Mucosa of rectum (tissue), 2 donors: Measurements from ENCODE around the gene RASGRF2.
A peak's percentile ranks its signal among the peaks of the same experiment; 100 is the strongest.

ENCODE experiments used
- H3K27ac ChIP-seq, 2 donors: one replicate each; pipeline ENCODE4 v1.7.0; 2013; ENCODE audit warnings: inconsistent platforms in 2 of 2, low read depth in 2 of 2, low read length in 2 of 2
- H3K27me3 ChIP-seq, 2 donors: one replicate each; pipeline ENCODE4 v1.7.0; 2013; ENCODE audit warnings: low read length in 2 of 2; ENCODE audit not compliant: control insufficient read depth in 2 of 2, insufficient read depth in 2 of 2
- H3K36me3 ChIP-seq, 2 donors: one replicate each; pipeline ENCODE4 v1.7.0; 2013; ENCODE audit warnings: low read length in 2 of 2; ENCODE audit not compliant: control insufficient read depth in 2 of 2, insufficient read depth in 2 of 2
- H3K4me1 ChIP-seq, 2 donors: one replicate each; pipeline ENCODE4 v1.7.0; 2013; ENCODE audit warnings: low read length in 2 of 2, mild to moderate bottlenecking in 1 of 2; ENCODE audit not compliant: control insufficient read depth in 2 of 2, insufficient read depth in 2 of 2
- H3K4me3 ChIP-seq, 2 donors: one replicate each; pipeline ENCODE4 v1.7.0; 2013; ENCODE audit warnings: low read length in 2 of 2
- H3K9ac ChIP-seq, 2 donors: one replicate each; pipeline ENCODE4 v1.7.0; 2013; ENCODE audit warnings: low read length in 2 of 2, low read depth in 1 of 2, mild to moderate bottlenecking in 1 of 2
- H3K9me3 ChIP-seq, 2 donors: one replicate each; pipeline ENCODE4 v1.7.0; 2013; ENCODE audit warnings: low read length in 2 of 2; ENCODE audit not compliant: control insufficient read depth in 2 of 2
- donor health status: healthy.
- donor health status: Normal muscosa, but diverticular disease.

The RASGRF2 gene

DNA sequence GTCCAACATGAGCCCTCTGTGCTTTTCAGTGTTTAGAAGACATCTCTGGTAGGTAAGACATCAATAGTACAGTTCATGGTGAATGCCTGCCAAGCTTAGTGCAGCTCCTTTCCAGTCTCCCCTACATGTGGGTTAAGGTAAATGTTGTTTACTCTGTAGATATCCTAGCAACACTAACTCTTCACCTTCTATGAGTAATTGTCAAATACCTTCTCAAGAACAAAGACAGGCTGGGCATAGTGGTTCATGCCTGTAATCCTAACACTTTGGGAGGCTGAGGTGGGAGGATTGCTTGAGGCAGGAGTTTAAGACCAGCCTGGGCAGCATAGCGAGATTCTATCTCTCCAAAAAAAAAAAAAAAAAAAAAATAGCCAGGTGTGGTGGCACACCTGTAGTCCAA lies 18.7 kb upstream of the RASGRF2 start:
- Histone ChIP-seq H3K9me3 (no peaks in the 10 kb centered on the region), H3K27me3 (no peaks in the 10 kb centered on the region), H3K36me3 (no peaks in the 10 kb centered on the region), H3K9ac (no peak overlapping the region), H3K4me3 (no peak overlapping the region), H3K27ac (no peak overlapping the region), H3K4me1 (no peaks in the 10 kb centered on the region)

DNA sequence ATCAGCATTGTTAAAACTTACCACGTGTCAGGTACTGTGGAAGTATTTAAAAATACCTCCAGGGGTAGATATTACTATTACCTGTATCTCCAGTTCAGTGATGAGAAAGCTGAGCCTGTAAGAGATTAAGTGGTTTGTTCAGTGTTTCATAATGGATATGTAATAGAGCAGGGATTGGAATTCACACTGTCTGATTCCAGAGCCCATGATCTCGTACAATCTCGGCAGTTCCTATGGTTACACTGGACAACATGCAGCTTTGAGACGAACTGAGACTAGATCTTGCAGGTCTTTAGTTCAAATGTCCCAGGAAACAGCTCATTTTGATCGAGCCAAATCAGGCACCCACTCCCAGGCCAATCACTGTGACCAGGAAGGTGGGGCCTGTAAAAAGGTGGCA lies 8.8 kb upstream of the RASGRF2 start:
- Histone ChIP-seq H3K27me3 (peaks cover 0 to 4% of the 10 kb centered on the region in 2 donors), H3K9me3 (no peaks in the 10 kb centered on the region), H3K36me3 (no peaks in the 10 kb centered on the region), H3K27ac (no peak overlapping the region), H3K9ac (no peak overlapping the region), H3K4me1 (no peaks in the 10 kb centered on the region), H3K4me3 (no peak overlapping the region)

DNA sequence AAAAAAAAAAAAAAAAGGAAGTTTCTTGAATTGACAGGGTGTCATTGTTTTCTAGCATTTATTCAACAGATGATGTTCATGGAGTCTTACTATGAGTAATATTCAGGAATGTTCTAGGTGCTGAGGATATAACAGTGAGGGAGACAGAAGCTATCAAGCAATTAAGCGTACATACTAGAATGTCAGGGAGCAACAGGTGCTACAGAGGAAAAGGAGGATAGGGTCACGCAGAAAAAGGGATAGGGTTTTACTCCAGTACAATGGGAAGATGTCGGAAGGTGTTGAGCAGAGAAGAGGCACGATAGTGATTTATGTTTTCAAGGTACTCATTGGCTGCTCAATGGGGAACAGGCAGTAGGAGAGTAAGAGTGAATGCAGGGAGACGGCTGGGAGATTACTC lies 6.6 kb upstream of the RASGRF2 start:
- no peaks in the 10 kb centered on the region for H3K9me3 ChIP-seq
- H3K27ac ChIP-seq: no peak overlapping the region
- H3K27me3 ChIP-seq: peaks cover 3 to 7% of the 10 kb centered on the region in 2 donors

DNA sequence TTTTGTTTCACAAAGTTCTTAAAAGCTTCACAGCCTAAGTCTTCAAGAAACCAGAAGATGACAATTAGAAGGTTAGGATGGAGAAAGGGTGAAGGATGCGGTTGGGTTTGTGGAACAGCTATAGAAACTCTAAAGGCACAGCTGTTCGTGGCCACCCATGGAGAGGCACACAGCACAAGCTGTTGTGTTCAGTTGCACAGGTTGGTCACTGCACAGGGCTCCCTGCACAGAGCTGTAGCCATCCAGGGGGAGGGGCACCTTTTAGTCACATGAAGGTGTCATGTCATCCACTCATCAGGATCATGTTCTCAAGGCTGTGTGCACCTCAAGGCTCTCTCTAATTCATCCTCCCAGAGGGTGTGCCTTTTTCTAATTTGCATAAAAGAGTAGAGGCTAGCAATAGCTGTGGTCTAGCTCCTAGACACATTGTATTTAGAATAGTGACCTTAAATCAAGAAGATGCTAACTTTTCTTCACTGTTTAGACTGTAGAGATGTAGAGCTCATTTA lies 5.0 kb upstream of the RASGRF2 start:
- H3K27ac ChIP-seq: no peak overlapping the region
- H3K9ac ChIP-seq: no peak overlapping the region
- peaks cover 0 to 4% of the 10 kb centered on the region in 2 donors for H3K4me1 ChIP-seq
- peaks cover 13 to 15% of the 10 kb centered on the region in 2 donors for H3K27me3 ChIP-seq
- H3K9me3 ChIP-seq: no peaks in the 10 kb centered on the region
- H3K4me3 ChIP-seq: no peak overlapping the region
- H3K36me3 ChIP-seq: no peaks in the 10 kb centered on the region

More for the DNA sequence above, 6.6 kb upstream of the RASGRF2 start:
- no peak overlapping the region for H3K9ac ChIP-seq
- no peaks in the 10 kb centered on the region for H3K4me1 ChIP-seq
- no peaks in the 10 kb centered on the region for H3K36me3 ChIP-seq
- H3K4me3 ChIP-seq: no peak overlapping the region

DNA sequence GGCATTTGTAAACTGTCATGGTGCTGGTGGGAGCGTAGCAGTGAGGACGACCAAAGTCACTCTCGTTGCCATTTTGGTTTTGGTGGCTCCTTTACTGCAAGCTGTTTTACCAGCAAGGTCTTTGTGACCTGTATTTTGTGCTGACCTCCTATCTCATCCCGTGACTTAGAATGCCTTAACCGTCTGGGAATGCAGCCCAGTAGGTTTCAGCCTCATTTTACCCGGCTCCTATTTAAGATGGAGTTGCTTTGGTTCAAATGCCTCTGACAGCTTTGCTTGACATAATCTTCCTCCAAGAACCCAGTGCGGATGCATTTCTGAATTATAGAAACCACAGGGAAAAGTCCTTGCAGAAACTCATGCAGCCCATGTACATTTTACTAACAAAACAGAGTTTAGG lies 3.9 kb upstream of the RASGRF2 start:
- Histone ChIP-seq H3K27me3 (peaks cover 15 to 21% of the 10 kb centered on the region in 2 donors), H3K4me3 (no peak overlapping the region), H3K27ac (no peak overlapping the region), H3K4me1 (peaks cover 4 to 10% of the 10 kb centered on the region in 2 donors), H3K9ac (no peak overlapping the region), H3K36me3 (no peaks in the 10 kb centered on the region), H3K9me3 (no peaks in the 10 kb centered on the region)

DNA sequence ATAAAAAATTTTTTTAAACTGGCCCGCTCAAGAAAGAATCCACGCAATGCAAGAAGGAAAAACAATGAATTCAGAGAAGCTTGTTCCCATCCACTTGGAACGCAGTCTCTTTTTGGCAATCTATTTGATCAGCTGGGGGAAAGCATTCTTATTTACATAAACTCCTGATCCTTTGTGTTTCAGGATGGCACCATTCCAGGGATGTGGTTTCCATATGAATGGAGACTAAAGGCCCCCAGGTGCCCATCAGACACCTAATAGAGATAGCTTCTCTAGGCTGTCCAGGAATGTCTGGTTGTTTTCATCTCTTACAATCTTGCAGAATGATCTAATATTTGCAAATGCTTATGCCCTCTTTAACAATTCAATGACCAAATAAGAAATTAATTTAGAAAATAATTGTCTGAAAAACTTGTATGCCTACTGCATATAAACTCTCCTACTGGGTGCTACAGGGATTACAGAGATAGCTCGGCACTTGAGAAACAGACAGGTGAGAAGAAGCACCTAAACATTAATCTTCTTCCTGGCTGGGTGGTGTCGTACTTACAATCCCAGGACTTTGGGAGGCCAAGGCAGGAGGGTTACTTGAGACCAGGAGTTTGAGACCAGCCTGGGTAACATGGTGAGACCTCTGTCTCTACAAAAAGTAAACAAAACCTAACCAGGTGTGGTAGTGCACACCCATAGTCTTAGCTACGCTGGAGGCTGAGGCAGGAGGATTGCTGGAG lies 3.0 kb upstream of the RASGRF2 start:
- Histone ChIP-seq H3K4me3 (no peak overlapping the region), H3K9me3 (no peaks in the 10 kb centered on the region), H3K4me1 (peaks cover 11 to 16% of the 10 kb centered on the region in 2 donors), H3K27me3 (peaks cover 15 to 21% of the 10 kb centered on the region in 2 donors), H3K9ac (no peak overlapping the region), H3K36me3 (no peaks in the 10 kb centered on the region), H3K27ac (no peak overlapping the region)

DNA sequence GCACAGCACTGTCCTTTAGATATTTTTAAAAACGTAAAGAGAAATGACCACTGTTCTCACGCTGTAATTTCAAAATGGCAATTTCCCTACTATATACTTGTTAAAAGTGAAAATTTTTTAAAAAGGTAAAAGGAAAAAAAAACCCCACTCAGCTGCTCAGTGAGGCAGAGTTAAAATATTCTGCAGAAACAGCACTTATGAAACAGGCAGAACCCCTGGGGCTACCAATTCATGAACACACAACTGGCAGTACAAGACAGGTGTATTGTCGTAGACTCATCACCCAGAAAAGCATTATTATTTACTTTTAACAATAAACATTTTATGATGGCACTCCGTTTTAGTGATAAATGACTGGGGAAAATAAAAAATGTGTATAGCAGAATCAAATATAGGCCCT lies 1.5 kb upstream of the RASGRF2 start:
- peaks cover 15 to 21% of the 10 kb centered on the region in 2 donors for H3K27me3 ChIP-seq
- peaks cover 14 to 16% of the 10 kb centered on the region in 2 donors for H3K4me1 ChIP-seq
- no peaks in the 10 kb centered on the region for H3K9me3 ChIP-seq
- H3K36me3 ChIP-seq: no peaks in the 10 kb centered on the region
- no peak overlapping the region for H3K9ac ChIP-seq
- H3K4me3 ChIP-seq: no peak overlapping the region
- H3K27ac ChIP-seq: no peak overlapping the region

DNA sequence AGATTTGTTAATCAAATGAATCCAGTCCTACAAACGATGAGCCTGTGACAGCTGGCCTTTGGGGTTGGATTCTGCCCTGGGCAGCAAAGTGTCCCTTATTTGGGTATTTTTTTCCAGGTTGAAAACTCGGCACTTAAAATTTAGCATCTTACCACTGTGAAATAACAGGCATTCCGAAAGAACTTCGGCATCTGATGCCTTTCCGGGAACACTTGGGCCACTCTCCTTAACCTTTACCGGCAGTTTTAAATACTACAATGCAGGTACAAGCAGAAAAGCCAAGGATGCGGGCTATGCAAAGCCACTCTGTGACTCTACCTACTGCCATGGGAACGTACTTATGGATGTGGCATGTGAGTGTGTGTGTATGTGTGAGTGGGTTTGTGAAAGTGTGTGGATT lies 1.0 kb upstream of the RASGRF2 start:
- H3K9ac ChIP-seq: no peak overlapping the region
- no peak overlapping the region for H3K4me3 ChIP-seq
- H3K27me3 ChIP-seq: peaks cover 15 to 21% of the 10 kb centered on the region in 2 donors
- H3K9me3 ChIP-seq: no peaks in the 10 kb centered on the region
- peaks cover 14 to 16% of the 10 kb centered on the region in 2 donors for H3K4me1 ChIP-seq
- no peaks in the 10 kb centered on the region for H3K36me3 ChIP-seq
- H3K27ac ChIP-seq: no peak overlapping the region

DNA sequence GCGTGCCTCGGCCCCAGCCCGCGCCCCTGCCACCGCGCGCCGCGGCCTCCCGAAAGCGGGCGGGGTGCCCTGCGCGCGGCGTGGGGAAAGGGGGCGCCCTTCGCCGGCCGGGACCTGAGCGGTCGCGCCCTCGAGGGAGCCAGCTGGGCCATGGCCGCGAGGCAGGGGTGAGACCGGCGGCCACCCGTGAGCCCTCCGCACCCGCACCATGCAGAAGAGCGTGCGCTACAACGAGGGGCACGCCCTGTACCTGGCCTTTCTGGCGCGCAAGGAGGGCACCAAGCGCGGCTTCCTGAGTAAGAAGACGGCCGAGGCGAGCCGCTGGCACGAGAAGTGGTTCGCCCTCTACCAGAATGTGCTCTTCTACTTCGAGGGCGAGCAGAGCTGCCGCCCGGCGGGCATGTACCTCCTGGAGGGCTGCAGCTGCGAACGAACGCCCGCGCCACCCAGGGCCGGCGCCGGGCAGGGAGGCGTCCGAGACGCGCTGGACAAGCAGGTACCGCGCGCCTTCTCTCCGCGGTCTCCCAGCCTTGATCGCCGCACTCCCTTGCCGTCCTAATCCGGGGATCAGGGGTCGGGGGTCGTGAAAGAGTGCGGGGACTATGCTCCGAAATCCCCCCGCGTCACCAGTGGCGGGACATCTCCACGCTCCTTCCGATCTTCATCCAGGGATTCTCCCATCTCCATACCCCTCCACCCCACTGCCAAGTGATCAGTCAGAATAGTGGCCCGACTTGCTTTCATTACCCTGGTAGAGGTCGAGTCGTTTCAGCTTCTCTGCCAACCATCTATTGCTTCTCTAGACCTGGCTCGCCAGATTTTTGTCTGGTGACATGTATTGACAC lies 590 bp downstream of the RASGRF2 start:
- Histone ChIP-seq H3K4me1 (peaks cover 14 to 16% of the 10 kb centered on the region in 2 donors), H3K27me3 (peaks cover 15 to 17% of the 10 kb centered on the region in 2 donors), H3K9me3 (no peaks in the 10 kb centered on the region), H3K4me3 (peak overlapping the region; percentile 53 to 73), H3K36me3 (no peaks in the 10 kb centered on the region), H3K27ac (peak overlapping the region in 1 of 2 donors; percentile 3), H3K9ac (peak overlapping the region in 1 of 2 donors; percentile 23)
